ENCODE data around the gene KBTBD8.

Gene KBTBD8

DNA sequence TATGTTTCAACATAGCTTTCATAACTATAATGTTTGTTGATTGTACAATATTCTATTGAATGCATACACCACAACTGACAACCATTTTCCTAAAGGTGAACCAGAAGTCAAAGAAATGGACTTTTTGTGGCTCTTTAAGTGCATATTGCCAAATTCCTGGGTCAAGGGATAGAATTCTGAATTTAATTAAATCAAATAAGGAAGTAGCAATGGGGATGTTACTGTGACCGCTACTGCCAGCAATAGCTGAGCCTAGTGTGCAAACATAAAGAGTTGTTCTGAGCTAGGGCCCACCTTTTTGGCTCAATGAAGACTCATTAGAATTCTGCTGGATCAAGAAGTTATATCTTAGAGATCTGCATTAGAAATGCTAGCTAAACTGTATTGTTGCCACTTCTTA is 17.3 kb upstream of the KBTBD8 start:
- Histone ChIP-seq H3K27ac (ENCODE audit: low read length) (no peak overlapping the region), H3K9ac (ENCODE audit: low read length) (no peak overlapping the region), H3K4me3 (ENCODE audit: low read length) (no peak overlapping the region), H3K4me1 (ENCODE audit: control insufficient read depth, low read depth, low read length) (peaks cover 9% of the 10 kb centered on the region), H3K27me3 (ENCODE audit: control insufficient read depth, insufficient read depth, low read length) (no peaks in the 10 kb centered on the region), H3K9me3 (ENCODE audit: control insufficient read depth, low read depth, low read length) (no peaks in the 10 kb centered on the region), H3K36me3 (ENCODE audit: control insufficient read depth, low read depth, low read length) (no peaks in the 10 kb centered on the region)

DNA sequence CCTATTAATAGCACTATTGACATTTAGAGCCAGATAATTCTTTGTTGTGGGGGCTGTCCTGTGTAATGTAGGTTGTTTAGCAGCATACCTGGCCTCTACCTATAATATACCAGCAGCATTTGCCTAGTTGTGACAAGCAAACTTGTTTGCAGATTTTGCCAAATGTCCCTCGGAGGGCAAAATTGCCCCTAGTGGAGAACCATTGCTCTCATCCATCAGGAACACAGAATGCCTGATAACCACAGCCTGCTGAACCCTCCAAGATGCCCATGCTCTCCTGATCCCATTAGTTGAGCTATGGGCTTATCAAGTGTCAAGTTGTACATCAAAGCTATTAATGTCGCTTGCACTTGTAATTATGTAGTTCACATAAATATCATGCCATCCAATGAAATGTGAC is 15.0 kb upstream of the KBTBD8 start:
- H3K27me3 ChIP-seq (ENCODE audit: control insufficient read depth, insufficient read depth, low read length), result no peaks in the 10 kb centered on the region
- no peaks in the 10 kb centered on the region for H3K9me3 ChIP-seq (ENCODE audit: control insufficient read depth, low read depth, low read length)
- no peak overlapping the region for H3K27ac ChIP-seq (ENCODE audit: low read length)
- H3K4me3 ChIP-seq (ENCODE audit: low read length), result no peak overlapping the region
- peaks cover 9% of the 10 kb centered on the region for H3K4me1 ChIP-seq (ENCODE audit: control insufficient read depth, low read depth, low read length)
- H3K36me3 ChIP-seq (ENCODE audit: control insufficient read depth, low read depth, low read length), result no peaks in the 10 kb centered on the region
- no peak overlapping the region for H3K9ac ChIP-seq (ENCODE audit: low read length)

DNA sequence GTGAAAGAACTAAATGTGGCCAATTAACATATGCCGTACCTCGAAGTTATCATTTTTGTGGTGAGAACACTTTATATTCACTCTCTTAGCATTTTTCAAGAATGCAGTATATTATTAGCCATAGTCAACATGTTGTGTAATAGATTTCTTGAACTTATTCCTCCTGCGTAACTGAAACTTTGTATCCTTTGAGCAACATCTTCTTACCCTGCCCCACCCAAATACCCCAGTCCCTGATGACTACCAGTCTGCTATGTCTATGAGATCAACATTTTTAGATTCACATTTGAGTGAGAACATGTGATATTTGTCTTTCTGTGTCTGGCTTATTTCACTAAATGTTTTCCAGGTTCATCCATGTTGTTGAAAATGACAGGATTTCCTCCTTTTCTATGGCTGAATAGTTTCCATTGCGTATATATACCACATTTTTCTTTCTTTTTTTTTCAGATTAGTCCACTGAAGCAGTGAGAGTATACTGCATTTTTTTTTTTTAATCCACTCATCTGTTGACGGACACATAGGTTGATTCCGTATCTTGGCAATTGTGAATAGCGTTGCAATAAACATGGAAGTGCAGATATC is 12.7 kb upstream of the KBTBD8 start:
- H3K27ac ChIP-seq (ENCODE audit: low read length), result no peak overlapping the region
- no peaks in the 10 kb centered on the region for H3K27me3 ChIP-seq (ENCODE audit: control insufficient read depth, insufficient read depth, low read length)
- H3K9me3 ChIP-seq (ENCODE audit: control insufficient read depth, low read depth, low read length), result no peaks in the 10 kb centered on the region
- H3K4me3 ChIP-seq (ENCODE audit: low read length), result no peak overlapping the region
- H3K36me3 ChIP-seq (ENCODE audit: control insufficient read depth, low read depth, low read length), result no peaks in the 10 kb centered on the region
- peaks cover 24% of the 10 kb centered on the region for H3K4me1 ChIP-seq (ENCODE audit: control insufficient read depth, low read depth, low read length)
- H3K9ac ChIP-seq (ENCODE audit: low read length), result no peak overlapping the region

DNA sequence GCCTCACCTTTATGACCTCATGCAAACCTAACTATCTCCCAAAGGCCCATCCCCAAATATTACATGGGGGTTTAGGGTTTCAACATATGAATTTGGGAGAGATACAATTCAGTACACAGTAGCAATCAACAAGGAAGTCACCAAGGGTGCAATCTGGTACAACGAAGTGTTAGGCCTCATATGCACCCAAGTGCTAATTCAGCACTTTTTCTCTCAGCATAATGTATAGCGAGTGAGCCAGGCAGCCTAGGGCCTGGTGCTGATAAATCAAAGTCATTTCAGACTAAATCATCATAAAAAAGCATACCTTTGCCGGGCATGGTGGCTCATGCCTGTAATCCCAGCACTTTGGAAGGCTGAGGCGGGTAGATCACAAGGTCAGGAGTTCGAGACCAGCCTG is 11.7 kb upstream of the KBTBD8 start:
- Histone ChIP-seq H3K9me3 (ENCODE audit: control insufficient read depth, low read depth, low read length) (no peaks in the 10 kb centered on the region), H3K9ac (ENCODE audit: low read length) (no peak overlapping the region), H3K36me3 (ENCODE audit: control insufficient read depth, low read depth, low read length) (no peaks in the 10 kb centered on the region), H3K27ac (ENCODE audit: low read length) (no peak overlapping the region), H3K4me1 (ENCODE audit: control insufficient read depth, low read depth, low read length) (peaks cover 25% of the 10 kb centered on the region), H3K27me3 (ENCODE audit: control insufficient read depth, insufficient read depth, low read length) (no peaks in the 10 kb centered on the region), H3K4me3 (ENCODE audit: low read length) (no peak overlapping the region)

DNA sequence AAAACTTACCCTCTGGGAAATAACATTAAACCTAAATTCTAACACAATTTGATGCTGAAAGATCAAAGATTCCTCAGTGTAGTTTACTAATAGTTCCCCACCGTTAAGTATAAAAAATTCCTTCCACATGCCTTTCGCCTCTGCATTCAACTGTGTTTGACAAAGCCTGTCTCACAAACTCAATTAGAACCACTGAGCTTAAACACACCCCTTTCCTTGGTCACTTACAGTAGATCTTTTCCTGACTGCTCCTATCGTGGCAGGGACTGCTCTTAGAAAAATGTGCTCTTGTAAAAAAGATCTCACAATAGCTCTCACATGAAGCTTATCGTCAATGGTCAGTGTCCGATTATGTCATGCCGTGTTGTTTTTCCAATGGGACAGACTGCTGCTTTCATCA is 8.9 kb upstream of the KBTBD8 start:
- Histone ChIP-seq H3K9ac (ENCODE audit: low read length) (peak overlapping the region; percentile 28), H3K27ac (ENCODE audit: low read length) (peak overlapping the region; percentile 30), H3K27me3 (ENCODE audit: control insufficient read depth, insufficient read depth, low read length) (no peaks in the 10 kb centered on the region), H3K4me3 (ENCODE audit: low read length) (peak overlapping the region; percentile 20), H3K9me3 (ENCODE audit: control insufficient read depth, low read depth, low read length) (no peaks in the 10 kb centered on the region), H3K36me3 (ENCODE audit: control insufficient read depth, low read depth, low read length) (no peaks in the 10 kb centered on the region), H3K4me1 (ENCODE audit: control insufficient read depth, low read depth, low read length) (peaks cover 16% of the 10 kb centered on the region)

DNA sequence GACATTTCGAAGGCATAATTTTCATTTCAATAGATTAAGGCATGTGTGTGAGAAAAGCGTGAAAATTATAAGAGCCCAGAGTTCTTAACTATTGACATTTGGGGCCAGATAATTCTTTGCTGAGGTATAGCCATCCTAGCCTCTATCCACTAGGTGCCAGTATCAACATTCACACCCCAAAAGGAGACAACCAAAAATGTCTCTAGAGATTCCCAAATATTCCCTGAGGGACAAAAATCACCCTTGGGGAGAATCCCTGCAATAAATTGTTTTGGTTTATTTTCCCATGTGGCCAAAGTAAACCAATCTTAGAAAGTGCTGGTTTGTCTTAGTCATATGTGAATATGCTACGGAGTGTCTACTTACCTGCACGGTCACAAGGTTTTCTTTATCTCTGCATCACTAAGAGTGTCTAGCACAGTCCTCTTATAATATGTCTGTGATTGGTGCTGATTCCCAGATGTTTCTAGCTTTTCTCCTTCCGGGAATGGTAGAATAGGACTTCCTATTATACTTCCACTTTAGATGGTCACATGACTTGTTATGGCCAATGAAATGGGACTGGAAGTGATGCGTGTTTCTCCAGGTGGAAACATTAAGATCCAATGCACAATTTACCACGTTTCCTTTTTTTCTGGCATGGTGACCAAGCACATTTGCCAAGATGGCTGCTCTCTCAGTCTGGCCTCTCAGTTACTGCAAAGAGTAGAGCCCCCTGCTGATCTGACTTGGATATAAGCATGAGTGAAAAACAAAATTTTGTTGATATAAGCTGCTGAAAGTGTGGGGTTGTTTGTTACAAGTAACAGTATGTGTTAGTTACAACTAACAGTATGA is 8.0 kb upstream of the KBTBD8 start:
- peak overlapping the region; percentile 28 for H3K9ac ChIP-seq (ENCODE audit: low read length)

DNA sequence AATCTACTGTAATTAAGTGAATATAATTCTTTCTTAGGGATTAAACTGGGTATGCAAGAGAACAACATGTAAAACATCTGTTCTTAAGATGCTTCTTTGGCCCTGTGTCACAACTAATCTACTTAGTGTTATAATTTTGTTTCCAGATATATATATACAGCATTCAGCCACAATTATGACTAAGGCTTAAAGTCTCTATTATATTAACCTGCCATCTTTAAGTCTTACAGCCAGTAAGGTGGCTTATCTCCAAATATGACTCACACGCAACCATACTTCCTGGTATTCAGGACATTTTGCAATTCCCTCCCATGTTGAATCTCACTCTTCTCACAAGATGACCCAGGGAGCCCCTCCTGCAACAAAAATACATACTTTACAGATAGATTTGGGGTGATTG is 6.6 kb upstream of the KBTBD8 start:
- Histone ChIP-seq H3K9ac (ENCODE audit: low read length) (no peak overlapping the region), H3K36me3 (ENCODE audit: control insufficient read depth, low read depth, low read length) (no peaks in the 10 kb centered on the region), H3K9me3 (ENCODE audit: control insufficient read depth, low read depth, low read length) (no peaks in the 10 kb centered on the region), H3K27ac (ENCODE audit: low read length) (no peak overlapping the region), H3K4me1 (ENCODE audit: control insufficient read depth, low read depth, low read length) (peaks cover 16% of the 10 kb centered on the region), H3K4me3 (ENCODE audit: low read length) (no peak overlapping the region), H3K27me3 (ENCODE audit: control insufficient read depth, insufficient read depth, low read length) (no peaks in the 10 kb centered on the region)

More for the DNA sequence above, 8.0 kb upstream of the KBTBD8 start:
- Histone ChIP-seq H3K9me3 (ENCODE audit: control insufficient read depth, low read depth, low read length) (no peaks in the 10 kb centered on the region), H3K4me1 (ENCODE audit: control insufficient read depth, low read depth, low read length) (peaks cover 16% of the 10 kb centered on the region), H3K36me3 (ENCODE audit: control insufficient read depth, low read depth, low read length) (no peaks in the 10 kb centered on the region), H3K27me3 (ENCODE audit: control insufficient read depth, insufficient read depth, low read length) (no peaks in the 10 kb centered on the region), H3K4me3 (ENCODE audit: low read length) (peak overlapping the region; percentile 20), H3K27ac (ENCODE audit: low read length) (peak overlapping the region; percentile 30)

DNA sequence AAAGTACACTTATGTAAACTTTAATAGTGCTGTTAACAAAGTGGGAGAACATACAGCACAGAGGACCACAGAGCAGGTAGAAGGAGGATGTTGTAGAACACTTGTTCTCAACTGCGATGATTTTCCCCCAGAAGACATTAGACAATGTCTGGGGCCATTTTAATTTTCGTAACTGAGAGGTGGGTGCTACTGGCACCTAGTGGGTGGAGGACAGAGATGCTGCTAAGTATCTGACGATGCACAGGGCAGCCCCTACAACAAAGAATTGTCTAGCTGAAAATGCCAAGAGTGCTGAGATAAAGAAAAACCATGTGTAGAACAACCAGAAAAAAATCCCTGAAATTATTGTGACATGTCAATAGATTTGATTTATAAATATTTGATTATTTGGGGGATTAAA is 5.0 kb upstream of the KBTBD8 start:
- H3K27me3 ChIP-seq (ENCODE audit: control insufficient read depth, insufficient read depth, low read length), result no peaks in the 10 kb centered on the region
- no peak overlapping the region for H3K4me3 ChIP-seq (ENCODE audit: low read length)
- H3K4me1 ChIP-seq (ENCODE audit: control insufficient read depth, low read depth, low read length), result peaks cover 19% of the 10 kb centered on the region
- no peaks in the 10 kb centered on the region for H3K36me3 ChIP-seq (ENCODE audit: control insufficient read depth, low read depth, low read length)
- H3K9me3 ChIP-seq (ENCODE audit: control insufficient read depth, low read depth, low read length), result no peaks in the 10 kb centered on the region
- no peak overlapping the region for H3K27ac ChIP-seq (ENCODE audit: low read length)
- H3K9ac ChIP-seq (ENCODE audit: low read length), result no peak overlapping the region

DNA sequence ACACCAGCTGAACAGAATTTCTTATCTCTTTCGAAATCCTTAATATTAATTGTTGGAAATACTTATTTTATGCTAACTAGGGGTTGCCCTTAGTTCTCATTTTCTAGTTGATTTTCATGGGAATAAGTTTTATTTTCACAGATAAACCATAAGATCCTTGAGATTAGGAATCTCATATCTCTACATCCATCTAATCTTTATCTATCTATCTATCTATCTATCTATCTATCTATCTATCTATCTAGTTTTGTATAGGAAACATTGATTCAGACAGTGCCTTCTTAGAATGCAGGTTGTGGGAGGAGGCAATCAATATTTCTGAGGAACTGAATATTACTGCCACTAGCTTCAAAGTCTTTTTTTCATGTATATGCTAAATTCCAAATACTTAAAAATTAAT is 3.5 kb upstream of the KBTBD8 start:
- H3K27me3 ChIP-seq (ENCODE audit: control insufficient read depth, insufficient read depth, low read length), result peaks cover 9% of the 10 kb centered on the region
- H3K36me3 ChIP-seq (ENCODE audit: control insufficient read depth, low read depth, low read length), result no peaks in the 10 kb centered on the region
- H3K4me1 ChIP-seq (ENCODE audit: control insufficient read depth, low read depth, low read length), result peaks cover 13% of the 10 kb centered on the region
- H3K4me3 ChIP-seq (ENCODE audit: low read length), result no peak overlapping the region
- H3K9ac ChIP-seq (ENCODE audit: low read length), result no peak overlapping the region
- H3K9me3 ChIP-seq (ENCODE audit: control insufficient read depth, low read depth, low read length), result no peaks in the 10 kb centered on the region
- no peak overlapping the region for H3K27ac ChIP-seq (ENCODE audit: low read length)

DNA sequence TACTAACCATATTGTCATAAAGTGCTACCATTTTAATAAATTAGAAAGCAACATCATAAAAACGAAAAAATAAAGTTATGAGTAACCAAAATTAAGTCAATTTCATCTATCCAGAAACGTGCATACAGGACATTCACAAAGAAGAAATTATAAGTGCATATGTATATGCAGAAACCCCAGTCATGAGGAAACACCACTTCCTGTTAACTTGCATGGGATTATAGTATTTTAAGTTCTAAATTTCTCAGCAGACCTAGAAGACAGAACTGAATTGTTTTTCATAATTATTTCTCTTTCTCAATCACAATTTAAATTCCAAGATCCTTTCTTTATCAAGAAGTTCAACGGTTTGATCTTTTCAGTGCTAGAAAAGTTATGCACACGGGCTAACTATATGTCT is 1.4 kb upstream of the KBTBD8 start:
- Histone ChIP-seq H3K4me3 (ENCODE audit: low read length) (no peak overlapping the region), H3K27ac (ENCODE audit: low read length) (no peak overlapping the region), H3K27me3 (ENCODE audit: control insufficient read depth, insufficient read depth, low read length) (peaks cover 9% of the 10 kb centered on the region), H3K36me3 (ENCODE audit: control insufficient read depth, low read depth, low read length) (no peaks in the 10 kb centered on the region), H3K4me1 (ENCODE audit: control insufficient read depth, low read depth, low read length) (peaks cover 10% of the 10 kb centered on the region), H3K9ac (ENCODE audit: low read length) (no peak overlapping the region), H3K9me3 (ENCODE audit: control insufficient read depth, low read depth, low read length) (no peaks in the 10 kb centered on the region)

DNA sequence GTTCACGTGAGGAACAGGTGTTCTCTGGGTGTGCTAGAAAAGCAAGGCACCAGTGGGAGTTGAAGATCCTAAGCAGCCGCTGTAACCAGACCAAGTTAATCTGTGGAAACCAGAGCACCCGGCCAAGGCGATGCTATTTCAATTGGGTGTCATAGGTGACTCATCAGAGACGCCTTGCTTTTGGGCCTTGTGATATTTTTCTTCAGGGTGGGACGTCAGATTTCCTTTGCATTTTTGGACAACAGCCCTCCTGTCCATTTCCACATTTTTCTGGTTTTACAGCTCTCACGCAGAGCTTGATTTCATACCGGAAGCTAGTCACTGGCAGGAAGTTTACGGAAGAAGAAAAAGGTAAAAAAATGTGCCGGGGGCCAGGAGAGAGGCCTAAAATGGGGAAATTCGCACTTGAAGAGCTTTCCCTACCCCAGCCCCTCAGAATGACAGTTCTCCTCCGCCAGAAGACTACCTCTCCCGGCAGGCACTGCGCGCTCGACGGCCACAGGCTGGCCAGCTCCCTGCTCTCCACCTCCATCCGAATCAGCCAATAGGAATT is 471 bp upstream of the KBTBD8 start:
- H3K27me3 ChIP-seq (ENCODE audit: control insufficient read depth, insufficient read depth, low read length), result peaks cover 9% of the 10 kb centered on the region
- no peak overlapping the region for H3K27ac ChIP-seq (ENCODE audit: low read length)
- H3K9me3 ChIP-seq (ENCODE audit: control insufficient read depth, low read depth, low read length), result no peaks in the 10 kb centered on the region
- H3K4me3 ChIP-seq (ENCODE audit: low read length), result peak overlapping the region; percentile 34
- H3K36me3 ChIP-seq (ENCODE audit: control insufficient read depth, low read depth, low read length), result peaks cover under 1% of the 10 kb centered on the region
- H3K9ac ChIP-seq (ENCODE audit: low read length), result no peak overlapping the region
- peaks cover 10% of the 10 kb centered on the region for H3K4me1 ChIP-seq (ENCODE audit: control insufficient read depth, low read depth, low read length)

DNA sequence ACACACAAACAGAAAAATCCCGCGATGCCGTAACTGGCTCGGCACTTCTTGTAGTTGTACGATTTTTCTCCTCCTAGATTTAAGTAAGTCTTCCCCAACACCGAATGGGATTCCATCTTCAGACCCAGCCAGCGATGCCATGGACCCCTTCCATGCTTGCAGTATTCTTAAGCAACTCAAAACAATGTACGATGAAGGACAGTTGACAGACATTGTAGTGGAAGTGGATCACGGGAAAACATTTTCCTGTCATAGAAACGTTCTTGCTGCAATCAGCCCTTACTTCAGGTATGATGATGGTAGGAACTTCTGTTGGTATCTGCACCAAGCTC is 763 bp downstream of the KBTBD8 start:
- Histone ChIP-seq H3K9ac (ENCODE audit: low read length) (peak overlapping the region; percentile 18), H3K36me3 (ENCODE audit: control insufficient read depth, low read depth, low read length) (peaks cover 12% of the 10 kb centered on the region)

More for the DNA sequence above, 763 bp downstream of the KBTBD8 start:
- peaks cover 9% of the 10 kb centered on the region for H3K27me3 ChIP-seq (ENCODE audit: control insufficient read depth, insufficient read depth, low read length)
- peaks cover 10% of the 10 kb centered on the region for H3K4me1 ChIP-seq (ENCODE audit: control insufficient read depth, low read depth, low read length)
- H3K27ac ChIP-seq (ENCODE audit: low read length), result no peak overlapping the region
- no peaks in the 10 kb centered on the region for H3K9me3 ChIP-seq (ENCODE audit: control insufficient read depth, low read depth, low read length)
- peak overlapping the region; percentile 77 for H3K4me3 ChIP-seq (ENCODE audit: low read length)

Data from iPS-18a (cell line).